MM.1S (cell line): ENCODE results near the gene CLEC3B.

Experiments used
- DNase-seq: peaks from one replicate; pipeline ENCODE4 v3.0.0-alpha.2; 2015
- H2AFZ ChIP-seq: fragments of 300-600 bp; sonication (generic); 2 replicates; pipeline ENCODE4 v1.6.0; 2016; ENCODE audit warnings: antibody characterized with exemption, low read length
- H3F3A ChIP-seq: fragments of 300-600 bp; sonication (generic); 2 replicates; pipeline ENCODE4 v1.6.1; 2016; ENCODE audit warnings: mild to moderate bottlenecking, antibody characterized with exemption, low read length, moderate library complexity, mixed read lengths; ENCODE audit not compliant: insufficient read depth
- H3K27ac ChIP-seq: fragments of 300-600 bp; sonication (generic); 2 replicates; pipeline ENCODE4 v1.5.1; 2016; ENCODE audit warnings: mild to moderate bottlenecking, low read length
- H3K27me3 ChIP-seq: fragments of 300-600 bp; sonication (generic); replicated peaks from 2 replicates; pipeline ENCODE4 v1.6.0; 2016; ENCODE audit warnings: low read length; ENCODE audit not compliant: insufficient read depth
- H3K36me3 ChIP-seq: fragments of 300-600 bp; sonication (generic); replicated peaks from 2 replicates; pipeline ENCODE4 v1.6.1; 2016; ENCODE audit warnings: mild to moderate bottlenecking, low read length, mixed read lengths; ENCODE audit not compliant: insufficient read depth
- H3K4me1 ChIP-seq: fragments of 300-600 bp; sonication (generic); 2 replicates; pipeline ENCODE4 v1.6.1; 2016; ENCODE audit warnings: low read length, mixed read lengths
- H3K4me2 ChIP-seq: fragments of 300-600 bp; sonication (generic); 2 replicates; pipeline ENCODE4 v1.6.0; 2016; ENCODE audit warnings: low read depth, low read length
- H3K4me3 ChIP-seq: fragments of 300-600 bp; sonication (generic); 2 replicates; pipeline ENCODE4 v1.5.1; 2016; ENCODE audit warnings: low read length, mixed read lengths
- H3K79me2 ChIP-seq: fragments of 300-600 bp; sonication (generic); 2 replicates; pipeline ENCODE4 v1.6.1; 2016; ENCODE audit warnings: mixed run types, low read length, mixed read lengths
- H3K9ac ChIP-seq: fragments of 300-600 bp; sonication (generic); 2 replicates; pipeline ENCODE4 v1.6.1; 2016; ENCODE audit warnings: low read length, mixed read lengths
- H3K9me2 ChIP-seq: fragments of 300-600 bp; sonication (generic); replicated peaks from 2 replicates; pipeline ENCODE4 v1.6.1; 2016; ENCODE audit warnings: mild to moderate bottlenecking, low read length, mixed read lengths; ENCODE audit not compliant: insufficient read depth
- H3K9me3 ChIP-seq: fragments of 300-600 bp; sonication (generic); replicated peaks from 2 replicates; pipeline ENCODE4 v1.6.1; 2016; ENCODE audit warnings: mild to moderate bottlenecking, low read length, mixed read lengths; ENCODE audit not compliant: insufficient read depth
- H4K20me1 ChIP-seq: fragments of 300-600 bp; sonication (generic); 2 replicates; pipeline ENCODE4 v1.6.1; 2016; ENCODE audit warnings: mild to moderate bottlenecking, low read length, moderate library complexity, mixed read lengths; ENCODE audit not compliant: insufficient read depth
- CTCF ChIP-seq: fragments of 300-600 bp; sonication (generic); IDR thresholded peaks from 2 replicates; pipeline ENCODE4 v1.5.1; 2016; ENCODE audit warnings: antibody characterized with exemption, low read length, mixed read lengths
- EZH2 ChIP-seq: fragments of 300-600 bp; sonication (generic); optimal IDR thresholded peaks from 2 replicates; pipeline ENCODE3; 2017; ENCODE audit warnings: low read depth, mild to moderate bottlenecking, antibody characterized with exemption, low read length, mixed read lengths
- EZH2phosphoT487 ChIP-seq: fragments of 300-600 bp; sonication (generic); IDR thresholded peaks from 2 replicates; pipeline ENCODE4 v1.6.1; 2018; ENCODE audit warnings: antibody characterized with exemption, low read length

Gene CLEC3B

GRCh38 chr3:45016916-45017315, 9.2 kb upstream of the CLEC3B start:
- peaks cover 10% of the 10 kb centered on the region for H3K4me1 ChIP-seq
- no peak overlapping the region for H3K27ac ChIP-seq
- no peaks in the 10 kb centered on the region for H3K27me3 ChIP-seq
- H3K9me2 ChIP-seq, result no peaks in the 10 kb centered on the region
- no peaks in the 10 kb centered on the region for H4K20me1 ChIP-seq
- TF ChIP-seq EZH2phosphoT487 (no peak), CTCF (no peak), EZH2 (no peak)
- no peak overlapping the region for H2AFZ ChIP-seq
- no peak overlapping the region for H3K4me3 ChIP-seq
- no peaks in the 10 kb centered on the region for H3K79me2 ChIP-seq
- H3K36me3 ChIP-seq, result no peaks in the 10 kb centered on the region
- H3K9ac ChIP-seq, result no peak overlapping the region
- peaks cover 1% of the 10 kb centered on the region for H3F3A ChIP-seq
- no peak for DNase-seq
- H3K9me3 ChIP-seq, result no peaks in the 10 kb centered on the region
- H3K4me2 ChIP-seq, result no peak overlapping the region

- Histone ChIP-seq H3K9me2 (no peaks in the 10 kb centered on the region), H3K4me3 (no peak overlapping the region), H2AFZ (no peak overlapping the region), H3K27ac (no peak overlapping the region), H3K4me2 (no peak overlapping the region), H3K4me1 (peaks cover 1% of the 10 kb centered on the region; the same call in 1 of the 2 replicates), H3F3A (no peaks in the 10 kb centered on the region), H3K79me2 (no peaks in the 10 kb centered on the region), H4K20me1 (no peaks in the 10 kb centered on the region), H3K9ac (no peak overlapping the region), H3K9me3 (no peaks in the 10 kb centered on the region), H3K36me3 (no peaks in the 10 kb centered on the region), H3K27me3 (no peaks in the 10 kb centered on the region)
- DNase-seq, result no peak
- TF ChIP-seq EZH2, result no peak
- TF ChIP-seq EZH2phosphoT487, result no peak
- no peak for TF ChIP-seq CTCF
These were observed 8.3 kb upstream of the CLEC3B start for GRCh38 chr3:45017821-45018220.

GRCh38 chr3:45020534-45020933, 5.6 kb upstream of the CLEC3B start:
- H3K27ac ChIP-seq, result no peak overlapping the region
- no peaks in the 10 kb centered on the region for H4K20me1 ChIP-seq
- no peaks in the 10 kb centered on the region for H3F3A ChIP-seq
- H3K79me2 ChIP-seq, result no peaks in the 10 kb centered on the region
- H3K4me1 ChIP-seq, result no peaks in the 10 kb centered on the region
- no peak overlapping the region for H3K4me2 ChIP-seq
- DNase-seq, result no peak
- H3K36me3 ChIP-seq, result no peaks in the 10 kb centered on the region
- H3K9ac ChIP-seq, result no peak overlapping the region
- H3K9me2 ChIP-seq, result no peaks in the 10 kb centered on the region
- no peaks in the 10 kb centered on the region for H3K27me3 ChIP-seq
- H3K4me3 ChIP-seq, result no peak overlapping the region
- H3K9me3 ChIP-seq, result no peaks in the 10 kb centered on the region
- H2AFZ ChIP-seq, result no peak overlapping the region
- TF ChIP-seq EZH2 (no peak), CTCF (no peak), EZH2phosphoT487 (no peak)
